Brain microvascular endothelial cell (primary cell): ENCODE measurements around the gene ECI1.
A peak's percentile ranks its signal among the peaks of the same experiment; 100 is the strongest.
"Not testable (repeated sequence)": the region's sequence is repeated elsewhere in the genome, so short reads cannot be mapped to it uniquely, and the experiment has no call there.

Experiments used
- DNase-seq: peaks from one replicate; pipeline ENCODE4 v3.0.0-alpha.2; 2020
- H3K27ac ChIP-seq: fragments of 250-450 bp; sonication (Bioruptor Pico); 2 replicates; pipeline ENCODE4 v1.5.1; 2020; ENCODE audit warnings: mild to moderate bottlenecking, moderate library complexity
- H3K27me3 ChIP-seq: fragments of 250-450 bp; sonication (Bioruptor Pico); replicated peaks from 2 replicates; pipeline ENCODE4 v1.5.1; 2020; ENCODE audit warnings: mild to moderate bottlenecking
- H3K36me3 ChIP-seq: fragments of 250-450 bp; sonication (Bioruptor Pico); replicated peaks from 2 replicates; pipeline ENCODE4 v1.5.1; 2020; ENCODE audit warnings: mild to moderate bottlenecking
- H3K4me3 ChIP-seq: 2 replicates; pipeline ENCODE4 v1.5.1; 2011; ENCODE audit warnings: low read depth, mild to moderate bottlenecking, control low read depth, low read length, moderate library complexity
- CTCF ChIP-seq: IDR thresholded peaks from 2 replicates; pipeline ENCODE4 v1.5.1; 2011; ENCODE audit warnings: low read depth, mild to moderate bottlenecking, moderate library complexity, low read length, control low read depth, inconsistent platforms; ENCODE audit errors: missing control alignments
- in situ Hi-C: cut with HindIII; loops from 2 replicates; pipeline ENCODE4 v1.10.0; 2017; ENCODE audit warnings: low sequenced_read_pairs, low pct_ligation_motif_present

ECI1 gene

GRCh38 chr16:2273484-2273883, 22.1 kb upstream of the ECI1 start:
- no peaks in the 10 kb centered on the region for H3K27me3 ChIP-seq
- TF ChIP-seq CTCF, result no peak
- no peak overlapping the region for H3K27ac ChIP-seq
- no peak overlapping the region for H3K4me3 ChIP-seq
- H3K36me3 ChIP-seq, result no peaks in the 10 kb centered on the region
- in situ Hi-C loops, result no loop called here
- no peak for DNase-seq

DNA sequence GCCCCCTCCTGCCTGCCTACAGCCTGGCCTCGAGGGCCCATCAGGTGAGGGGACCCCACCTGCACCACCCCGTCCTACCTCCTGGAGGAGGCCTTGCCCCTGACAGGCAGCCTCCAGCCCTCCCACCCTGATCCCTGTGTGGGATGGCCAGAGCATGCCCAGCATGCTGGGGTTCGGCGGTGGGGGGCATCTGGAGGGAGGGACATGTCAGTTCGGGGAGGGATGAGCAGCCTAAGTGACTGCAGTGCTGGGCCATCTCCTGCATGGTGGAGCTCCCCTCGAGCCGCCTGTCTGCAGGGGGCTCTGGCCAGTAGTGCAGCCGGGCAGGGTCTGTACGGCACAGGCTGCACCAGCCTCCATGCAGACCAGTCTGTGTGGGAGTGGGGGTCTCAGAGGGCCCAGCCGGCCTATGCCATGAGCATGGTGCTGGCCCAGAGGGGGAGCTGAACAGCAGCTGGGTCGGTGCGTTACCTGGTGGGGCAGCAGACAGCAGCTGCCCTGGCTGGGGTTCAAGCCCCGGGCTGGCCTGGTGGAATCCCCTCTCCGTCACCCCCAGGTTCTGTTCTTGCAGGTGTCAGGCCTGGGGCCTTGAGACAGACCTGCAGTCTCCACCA, 20.6 kb upstream of the ECI1 start:
- TF ChIP-seq CTCF, result no peak
- no peaks in the 10 kb centered on the region for H3K27me3 ChIP-seq
- H3K27ac ChIP-seq, result no peak overlapping the region
- DNase-seq, result no peak
- in situ Hi-C loops, result no loop called here
- H3K36me3 ChIP-seq, result no peaks in the 10 kb centered on the region
- H3K4me3 ChIP-seq, result no peak overlapping the region

DNA sequence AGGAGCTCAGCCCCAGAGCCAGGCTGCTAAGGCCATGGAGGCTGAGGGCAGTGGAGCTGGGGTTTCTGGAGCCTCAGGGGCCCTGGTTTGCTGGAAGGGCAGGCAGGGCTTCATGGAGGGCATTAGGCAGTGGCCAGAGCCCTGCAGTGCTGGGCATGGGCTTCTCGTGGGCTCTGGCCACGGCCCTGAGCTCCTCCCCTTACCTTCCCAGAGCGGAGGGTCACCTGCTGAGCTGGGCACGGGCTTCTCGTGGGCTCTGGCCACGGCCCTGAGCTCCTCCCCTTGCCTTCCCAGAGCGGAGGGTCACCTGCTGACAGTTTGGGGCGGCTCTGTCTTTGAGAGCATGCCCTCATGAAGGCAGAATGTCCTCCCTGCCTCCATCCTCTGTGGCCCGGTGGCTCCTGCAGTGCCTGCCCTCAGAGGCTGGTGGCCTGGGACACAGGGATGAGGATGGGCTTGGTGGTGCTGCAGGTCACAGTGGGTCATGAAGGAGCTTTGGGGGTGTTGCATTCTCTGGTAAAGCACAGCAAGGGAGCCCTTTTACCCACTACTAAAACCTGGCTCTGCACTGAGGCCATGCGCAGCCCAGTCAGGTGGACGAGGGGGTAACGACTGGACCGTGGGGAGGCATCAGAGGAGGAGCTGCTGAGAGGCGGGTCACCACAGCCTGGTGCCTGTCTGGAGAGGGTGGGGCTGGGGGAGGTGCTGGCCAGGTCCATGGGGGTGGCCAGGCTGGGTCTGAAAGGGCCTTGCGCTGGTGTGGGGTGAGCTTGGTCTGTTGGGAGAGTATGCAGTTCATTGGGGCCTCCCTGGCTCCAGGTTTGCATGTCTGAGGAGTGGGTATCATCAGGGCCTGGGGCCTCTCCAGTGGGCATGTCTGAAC, 19.4 kb upstream of the ECI1 start:
- Histone ChIP-seq H3K4me3 (no peak overlapping the region), H3K27me3 (no peaks in the 10 kb centered on the region), H3K27ac (no peak overlapping the region), H3K36me3 (no peaks in the 10 kb centered on the region)
- no peak for TF ChIP-seq CTCF
- in situ Hi-C loops, result no loop called here
- no peak for DNase-seq

- no peaks in the 10 kb centered on the region for H3K27me3 ChIP-seq
- no peak for TF ChIP-seq CTCF
- DNase-seq, result no peak
- H3K27ac ChIP-seq, result no peak overlapping the region
- no peaks in the 10 kb centered on the region for H3K36me3 ChIP-seq
- in situ Hi-C loops, result no loop called here
- no peak overlapping the region for H3K4me3 ChIP-seq
These were observed 18.7 kb upstream of the ECI1 start for GRCh38 chr16:2270070-2270462.

- no peak for TF ChIP-seq CTCF
- peak; percentile 90 for DNase-seq
- in situ Hi-C loops, result no loop called here
- Histone ChIP-seq H3K27ac (peak within 1 kb of the TSS; percentile 93), H3K27me3 (no peaks in the 10 kb centered on the region), H3K4me3 (peak within 1 kb of the TSS; percentile 92), H3K36me3 (peaks cover 10% of the 10 kb centered on the region)
These were observed 16.7 kb upstream of the ECI1 start, which contains the start of gene RNPS1 for GRCh38 chr16:2267913-2268666. RNPS1 (minus strand) TSS chr16:2268126; CDS start chr16:2264643, 3,483 bp downstream.

- in situ Hi-C loops, DNase-seq, H3K27me3 ChIP-seq: not testable (repeated sequence)
- Histone ChIP-seq H3K36me3 (peaks cover 16% of the 10 kb centered on the region), H3K27ac (peak overlapping the region; percentile 93), H3K4me3 (peak overlapping the region; percentile 92)
These were observed 16.1 kb upstream of the ECI1 start for GRCh38 chr16:2267505-2267912.

- in situ Hi-C loops, H3K27me3 ChIP-seq, H3K27ac ChIP-seq: not testable (repeated sequence)
- Histone ChIP-seq H3K36me3 (peaks cover 22% of the 10 kb centered on the region), H3K4me3 (peak overlapping the region; percentile 92)
- peak; percentile 22 for DNase-seq
These were observed 15.5 kb upstream of the ECI1 start for GRCh38 chr16:2266887-2267286.

GRCh38 chr16:2263026-2263425, 11.6 kb upstream of the ECI1 start:
- H3K27me3 ChIP-seq, H3K27ac ChIP-seq, H3K4me3 ChIP-seq, DNase-seq, in situ Hi-C loops: not testable (repeated sequence)
- H3K36me3 ChIP-seq, result peaks cover 48% of the 10 kb centered on the region
